K562 (cell line): ENCODE measurements around the gene IPO11. TPM values are rescaled to one million over a fixed set of nuclear protein-coding genes. Genes with fewer than 3 reads are reported as not detected.

ENCODE experiments used
- ATF4 ChIP-seq: fragments of 450-650 bp; formaldehyde crosslinking; IDR thresholded peaks from 2 replicates; pipeline ENCODE4 v1.4.0; 2022; ENCODE audit warnings: mild to moderate bottlenecking, moderate library complexity
- BMI1 ChIP-seq: fragments of 150-350 bp; IDR thresholded peaks from 2 replicates; pipeline ENCODE4 v1.6.1; 2014; ENCODE audit warnings: low read length
- CBX2 ChIP-seq: fragments of 200-600 bp; sonication (generic); IDR thresholded peaks from one replicate; pipeline ENCODE4 v1.6.1; 2012; ENCODE audit warnings: mild to moderate bottlenecking, low read length, inconsistent platforms; ENCODE audit not compliant: insufficient read depth, poor library complexity, severe bottlenecking
- CREB3L1 ChIP-seq: fragments of 450-650 bp; IDR thresholded peaks from 2 replicates; pipeline ENCODE4 v1.6.1; 2014; ENCODE audit warnings: low read depth, mild to moderate bottlenecking, moderate library complexity, borderline replicate concordance
- CXXC5 ChIP-seq: fragments of 250-450 bp; sonication (Bioruptor Pico); IDR thresholded peaks from 2 replicates; pipeline ENCODE4 v1.8.0; 2022; ENCODE audit warnings: inconsistent platforms, mild to moderate bottlenecking, moderate library complexity
- GTF3C2 ChIP-seq: IDR thresholded peaks from 3 replicates; pipeline ENCODE4 v1.6.1; 2011; ENCODE audit warnings: borderline replicate concordance, mild to moderate bottlenecking, moderate library complexity; ENCODE audit not compliant: insufficient read length; ENCODE audit errors: extremely low read depth
- JUND ChIP-seq, 2 experiments: IDR thresholded peaks; 2 replicates in 1 of 2; 3 replicates in 1 of 2; pipeline ENCODE4 v1.6.1; 2011; ENCODE audit warnings: borderline replicate concordance in 2 of 2, low read depth in 2 of 2, low read length in 2 of 2, improper control_type of control experiment in 1 of 2, missing biosample characterization in 1 of 2, missing genetic modification characterization in 1 of 2, missing genetic modification reagents in 1 of 2
- KDM5B ChIP-seq: fragments of 200-600 bp; sonication (generic); IDR thresholded peaks from 2 replicates; pipeline ENCODE4 v1.6.1; 2012; ENCODE audit warnings: low read depth, mild to moderate bottlenecking, moderate library complexity, low read length, control low read depth, inconsistent platforms; ENCODE audit not compliant: insufficient replicate concordance
- MED1 ChIP-seq: sonication (generic); formaldehyde crosslinking; IDR thresholded peaks from 2 replicates; pipeline ENCODE4 v1.8.1; 2023; ENCODE audit warnings: missing genetic modification reagents, borderline replicate concordance
- RBM14 ChIP-seq: fragments of 200-400 bp; formaldehyde crosslinking; IDR thresholded peaks from 2 replicates; pipeline ENCODE4 v1.6.1; 2018; ENCODE audit warnings: low read depth, mild to moderate bottlenecking, low read length, moderate library complexity, borderline replicate concordance; ENCODE audit not compliant: insufficient read depth
- SREBF1 ChIP-seq: fragments of 150-350 bp; IDR thresholded peaks from 2 replicates; pipeline ENCODE4 v1.6.1; 2014; ENCODE audit warnings: antibody characterized with exemption, low read depth, low read length, borderline replicate concordance
- U2AF1 ChIP-seq: fragments of 200-400 bp; formaldehyde crosslinking; optimal IDR thresholded peaks from 2 replicates; pipeline ENCODE3; 2017; ENCODE audit warnings: mild to moderate bottlenecking, low read depth, low read length, moderate library complexity
- ZSCAN29 ChIP-seq: fragments of 450-650 bp; IDR thresholded peaks from 2 replicates; pipeline ENCODE4 v1.6.1; 2017
- polyA plus RNA-seq, 8 experiments: library from polyadenylated mRNA; depleted of rRNA in 4 of 8; stranded (reverse) in 5 of 8; unstranded in 3 of 8; fragments of >200 nt; fragmentation: Nextera tagmentation in 2 of 8; fragmentation: Illumina TruSeq in 1 of 8; extraction: Ambion mirVana in 2 of 8; extraction: Trizol in 1 of 8; gene quantifications; 2 replicates each; pipeline versions ENCODE4 v1.2.1 to v1.2.3, GENCODE V29; 2011 to 2014; ENCODE audit warnings: inconsistent platforms in 1 of 8, missing spikeins in 1 of 8
- total RNA-seq, 7 experiments: library from RNA; depleted of rRNA in 6 of 7; stranded (reverse); fragments of >200 nt in 6 of 7; fragmentation: Illumina TruSeq in 2 of 7; extraction: Trizol in 2 of 7; gene quantifications; 2 replicates each; pipeline versions ENCODE4 v1.2.1 to v1.2.3, GENCODE V29; 2011 to 2021; ENCODE audit warnings: low replicate concordance in 1 of 7
- TF ChIP-seq, protein P1 (sequence below): sonication (generic); formaldehyde crosslinking; IDR thresholded peaks from 2 replicates; pipeline ENCODE4 v1.8.0; 2022; ENCODE audit warnings: mild to moderate bottlenecking, missing genetic modification reagents
- TF ChIP-seq, protein P2 (sequence below), 2 experiments: fragments of 450-650 bp in 1 of 2; sonication (generic) in 1 of 2; formaldehyde crosslinking in 1 of 2; IDR thresholded peaks in 1 of 2; conservative IDR thresholded peaks in 1 of 2; 2 replicates each; pipeline versions ENCODE4 v1.6.1 to v1.8.1; 2016 to 2023; ENCODE audit warnings: mild to moderate bottlenecking in 2 of 2, moderate library complexity in 2 of 2, inconsistent platforms in 1 of 2, missing genetic modification reagents in 1 of 2

IPO11 gene
- total and polyA plus RNA-seq, 9 of the 15 experiments (the other 6 are each of a cell fraction or from before 2014, with no cell fraction given): 38.7 to 96.0 (median 70.9) TPM

DNA sequence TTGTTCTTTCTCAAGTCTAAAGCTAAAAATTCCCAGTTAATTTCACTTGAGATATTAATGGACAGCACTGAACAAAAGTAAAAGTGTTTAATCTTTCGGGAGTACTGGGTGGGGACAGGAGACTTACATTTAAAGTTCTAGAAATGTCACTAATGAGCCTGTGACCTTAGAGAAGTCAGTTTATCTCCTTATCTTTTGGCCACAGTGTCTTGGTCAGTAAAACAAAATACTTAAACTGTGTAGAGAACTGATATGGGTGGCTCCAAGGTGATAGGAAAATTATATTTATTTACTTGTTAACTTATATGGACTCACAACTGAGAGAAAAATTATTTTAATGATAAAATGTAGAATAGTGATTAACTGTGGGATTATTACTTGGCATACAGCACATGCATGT, 8.9 kb downstream of the IPO11 start (continued):
- TF ChIP-seq JUND (IDR thresholded peaks at IDR 0.05; ENCODE audit: borderline replicate concordance, low read depth, low read length) (peak; percentile 66), JUND (tag; IDR thresholded peaks at IDR 0.05; ENCODE audit: borderline replicate concordance, low read depth, low read length) (peak; percentile 22; the same call in 1 of the 3 replicates), MED1 (CRISPR knock-in tag) (no peak), RBM14 (no peak), CREB3L1 (no peak), CBX2 (no peak), GTF3C2 (no peak), BMI1 (no peak), KDM5B (no peak), ZSCAN29 (no peak), SREBF1 (no peak), U2AF1 (no peak), ATF4 (no peak), CXXC5 (CRISPR knock-in tag) (0 out of 2 replicates have a peak, but pooled peaks have one; percentile 6)
- TF ChIP-seq, protein P1, sequence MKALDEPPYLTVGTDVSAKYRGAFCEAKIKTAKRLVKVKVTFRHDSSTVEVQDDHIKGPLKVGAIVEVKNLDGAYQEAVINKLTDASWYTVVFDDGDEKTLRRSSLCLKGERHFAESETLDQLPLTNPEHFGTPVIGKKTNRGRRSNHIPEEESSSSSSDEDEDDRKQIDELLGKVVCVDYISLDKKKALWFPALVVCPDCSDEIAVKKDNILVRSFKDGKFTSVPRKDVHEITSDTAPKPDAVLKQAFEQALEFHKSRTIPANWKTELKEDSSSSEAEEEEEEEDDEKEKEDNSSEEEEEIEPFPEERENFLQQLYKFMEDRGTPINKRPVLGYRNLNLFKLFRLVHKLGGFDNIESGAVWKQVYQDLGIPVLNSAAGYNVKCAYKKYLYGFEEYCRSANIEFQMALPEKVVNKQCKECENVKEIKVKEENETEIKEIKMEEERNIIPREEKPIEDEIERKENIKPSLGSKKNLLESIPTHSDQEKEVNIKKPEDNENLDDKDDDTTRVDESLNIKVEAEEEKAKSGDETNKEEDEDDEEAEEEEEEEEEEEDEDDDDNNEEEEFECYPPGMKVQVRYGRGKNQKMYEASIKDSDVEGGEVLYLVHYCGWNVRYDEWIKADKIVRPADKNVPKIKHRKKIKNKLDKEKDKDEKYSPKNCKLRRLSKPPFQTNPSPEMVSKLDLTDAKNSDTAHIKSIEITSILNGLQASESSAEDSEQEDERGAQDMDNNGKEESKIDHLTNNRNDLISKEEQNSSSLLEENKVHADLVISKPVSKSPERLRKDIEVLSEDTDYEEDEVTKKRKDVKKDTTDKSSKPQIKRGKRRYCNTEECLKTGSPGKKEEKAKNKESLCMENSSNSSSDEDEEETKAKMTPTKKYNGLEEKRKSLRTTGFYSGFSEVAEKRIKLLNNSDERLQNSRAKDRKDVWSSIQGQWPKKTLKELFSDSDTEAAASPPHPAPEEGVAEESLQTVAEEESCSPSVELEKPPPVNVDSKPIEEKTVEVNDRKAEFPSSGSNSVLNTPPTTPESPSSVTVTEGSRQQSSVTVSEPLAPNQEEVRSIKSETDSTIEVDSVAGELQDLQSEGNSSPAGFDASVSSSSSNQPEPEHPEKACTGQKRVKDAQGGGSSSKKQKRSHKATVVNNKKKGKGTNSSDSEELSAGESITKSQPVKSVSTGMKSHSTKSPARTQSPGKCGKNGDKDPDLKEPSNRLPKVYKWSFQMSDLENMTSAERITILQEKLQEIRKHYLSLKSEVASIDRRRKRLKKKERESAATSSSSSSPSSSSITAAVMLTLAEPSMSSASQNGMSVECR: no peak
- TF ChIP-seq, protein P2, sequence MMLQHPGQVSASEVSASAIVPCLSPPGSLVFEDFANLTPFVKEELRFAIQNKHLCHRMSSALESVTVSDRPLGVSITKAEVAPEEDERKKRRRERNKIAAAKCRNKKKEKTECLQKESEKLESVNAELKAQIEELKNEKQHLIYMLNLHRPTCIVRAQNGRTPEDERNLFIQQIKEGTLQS (IDR thresholded peaks at IDR 0.05): no peak
- TF ChIP-seq, protein P2 (CRISPR knock-in tag; conservative IDR thresholded peaks at IDR 0.05): no peak
